Astrocyte (in vitro differentiated cells and primary cell): ENCODE data around the gene RBBP8. TPM values are rescaled to one million over a fixed set of nuclear protein-coding genes. Genes with fewer than 3 reads are reported as not detected.

Experiments
- DNase-seq: peaks from one replicate; pipeline ENCODE4 v3.0.0-alpha.2; 2010; ENCODE audit warnings: low read depth
- FAIRE-seq: peaks from 2 replicates; lab custom pipeline; 2011; peaks lifted over from hg19 to GRCh38; lab: Jason Lieb, UNC
- H2AFZ ChIP-seq: 2 replicates; pipeline ENCODE4 v1.6.0; 2012; ENCODE audit warnings: low read depth, low read length, inconsistent platforms
- H3K27ac ChIP-seq: 2 replicates; pipeline ENCODE4 v1.5.1; 2011; ENCODE audit warnings: low read depth, low read length, inconsistent platforms
- H3K27me3 ChIP-seq: 2 replicates; pipeline ENCODE4 v1.6.0; 2011; ENCODE audit warnings: low read length, inconsistent platforms; ENCODE audit not compliant: insufficient read depth
- H3K36me3 ChIP-seq: 2 replicates; pipeline ENCODE4 v1.5.1; 2011; ENCODE audit warnings: low read length, inconsistent platforms; ENCODE audit not compliant: insufficient read depth
- H3K4me1 ChIP-seq: 2 replicates; pipeline ENCODE4 v1.5.1; 2011; ENCODE audit warnings: low read length, inconsistent platforms; ENCODE audit not compliant: insufficient read depth
- H3K4me2 ChIP-seq: 2 replicates; pipeline ENCODE4 v1.6.0; 2012; ENCODE audit warnings: low read length, inconsistent platforms
- H3K4me3 ChIP-seq: 2 replicates; pipeline ENCODE4 v1.5.1; 2011; ENCODE audit warnings: low read depth, mild to moderate bottlenecking, low read length, inconsistent platforms; ENCODE audit not compliant: insufficient read depth
- H3K79me2 ChIP-seq: 2 replicates; pipeline ENCODE4 v1.6.0; 2012; ENCODE audit warnings: mild to moderate bottlenecking, low read length, inconsistent platforms; ENCODE audit not compliant: insufficient read depth
- H3K9ac ChIP-seq: 2 replicates; pipeline ENCODE4 v1.6.0; 2012; ENCODE audit warnings: mild to moderate bottlenecking, low read length, inconsistent platforms
- H3K9me3 ChIP-seq: 2 replicates; pipeline ENCODE4 v1.5.1; 2012; ENCODE audit warnings: low read depth, mild to moderate bottlenecking, low read length, inconsistent platforms; ENCODE audit not compliant: insufficient read depth
- H4K20me1 ChIP-seq: 2 replicates; pipeline ENCODE4 v1.6.0; 2012; ENCODE audit warnings: low read length, inconsistent platforms; ENCODE audit not compliant: insufficient read depth
- H3K27ac Mint-ChIP-seq: one replicate; pipeline ENCODE4 v1.8.0; 2021; ENCODE audit warnings: mild to moderate bottlenecking, mixed read lengths; ENCODE audit not compliant: unreplicated experiment
- H3K27me3 Mint-ChIP-seq: one replicate; pipeline ENCODE4 v1.8.0; 2021; ENCODE audit warnings: low read depth, mixed read lengths; ENCODE audit not compliant: unreplicated experiment
- H3K36me3 Mint-ChIP-seq: one replicate; pipeline ENCODE4 v1.8.0; 2021; ENCODE audit warnings: low read depth, mixed read lengths; ENCODE audit not compliant: unreplicated experiment
- H3K4me1 Mint-ChIP-seq: one replicate; pipeline ENCODE4 v1.8.0; 2021; ENCODE audit warnings: low read depth, mixed read lengths; ENCODE audit not compliant: unreplicated experiment
- H3K4me3 Mint-ChIP-seq: one replicate; pipeline ENCODE4 v1.8.0; 2021; ENCODE audit warnings: mild to moderate bottlenecking, moderate library complexity, mixed read lengths; ENCODE audit not compliant: unreplicated experiment
- H3K9me3 Mint-ChIP-seq: one replicate; pipeline ENCODE4 v1.8.0; 2021; ENCODE audit warnings: mild to moderate bottlenecking, mixed read lengths; ENCODE audit not compliant: unreplicated experiment
- EZH2 ChIP-seq: IDR thresholded peaks from 2 replicates; pipeline ENCODE4 v1.6.1; 2012; ENCODE audit warnings: mild to moderate bottlenecking, low read length, inconsistent platforms; ENCODE audit not compliant: insufficient read depth
- total RNA-seq: library from RNA; stranded (reverse); gene quantifications from 2 replicates; pipeline ENCODE4 v1.2.1, GENCODE V29; 2021
- TF ChIP-seq, protein P1 (sequence below): IDR thresholded peaks from 2 replicates; pipeline ENCODE4 v1.5.1; 2011; ENCODE audit warnings: low read depth, mild to moderate bottlenecking, inconsistent platforms, low read length, moderate library complexity; ENCODE audit not compliant: insufficient read depth

The RBBP8 gene
- total RNA-seq, 1 donor from 2014 or later = 23.4 TPM

DNA sequence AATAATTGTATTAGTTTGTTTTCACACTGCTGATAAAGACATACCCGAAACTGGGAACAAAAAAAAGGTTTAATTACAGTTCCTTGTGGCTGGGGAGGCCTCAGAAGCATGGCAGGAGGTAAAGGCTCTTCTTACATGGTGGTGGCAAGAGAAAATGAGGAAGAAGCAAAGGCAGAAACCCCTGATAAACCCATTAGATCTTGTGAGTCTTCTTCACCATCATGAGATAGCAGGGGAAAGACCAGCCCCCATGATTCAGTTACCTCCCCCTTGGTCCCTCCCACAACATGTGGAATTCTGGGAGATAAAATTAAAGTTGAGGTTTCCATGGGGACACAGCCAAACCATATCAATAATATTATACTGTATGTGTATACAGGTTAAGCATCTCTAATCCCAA is 128.9 kb downstream of the RBBP8 start:
- H3K36me3 Mint-ChIP-seq = no peaks in the 10 kb centered on the region
- H3K27ac Mint-ChIP-seq = no peak overlapping the region
- Histone ChIP-seq H3K9ac (no peak overlapping the region), H3K4me2 (no peak overlapping the region), H3K27me3 (no peaks in the 10 kb centered on the region), H2AFZ (no peak overlapping the region), H3K36me3 (no peaks in the 10 kb centered on the region), H3K27ac (no peak overlapping the region), H4K20me1 (no peaks in the 10 kb centered on the region), H3K9me3 (no peaks in the 10 kb centered on the region), H3K4me1 (peaks cover 3% of the 10 kb centered on the region), H3K79me2 (no peaks in the 10 kb centered on the region), H3K4me3 (no peak overlapping the region)
- no peak for TF ChIP-seq EZH2
- TF ChIP-seq, protein P1, sequence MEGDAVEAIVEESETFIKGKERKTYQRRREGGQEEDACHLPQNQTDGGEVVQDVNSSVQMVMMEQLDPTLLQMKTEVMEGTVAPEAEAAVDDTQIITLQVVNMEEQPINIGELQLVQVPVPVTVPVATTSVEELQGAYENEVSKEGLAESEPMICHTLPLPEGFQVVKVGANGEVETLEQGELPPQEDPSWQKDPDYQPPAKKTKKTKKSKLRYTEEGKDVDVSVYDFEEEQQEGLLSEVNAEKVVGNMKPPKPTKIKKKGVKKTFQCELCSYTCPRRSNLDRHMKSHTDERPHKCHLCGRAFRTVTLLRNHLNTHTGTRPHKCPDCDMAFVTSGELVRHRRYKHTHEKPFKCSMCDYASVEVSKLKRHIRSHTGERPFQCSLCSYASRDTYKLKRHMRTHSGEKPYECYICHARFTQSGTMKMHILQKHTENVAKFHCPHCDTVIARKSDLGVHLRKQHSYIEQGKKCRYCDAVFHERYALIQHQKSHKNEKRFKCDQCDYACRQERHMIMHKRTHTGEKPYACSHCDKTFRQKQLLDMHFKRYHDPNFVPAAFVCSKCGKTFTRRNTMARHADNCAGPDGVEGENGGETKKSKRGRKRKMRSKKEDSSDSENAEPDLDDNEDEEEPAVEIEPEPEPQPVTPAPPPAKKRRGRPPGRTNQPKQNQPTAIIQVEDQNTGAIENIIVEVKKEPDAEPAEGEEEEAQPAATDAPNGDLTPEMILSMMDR = no peak
- H3K4me1 Mint-ChIP-seq = peaks cover 4% of the 10 kb centered on the region
- peaks cover 5% of the 10 kb centered on the region for H3K9me3 Mint-ChIP-seq
- DNase-seq (no peak), FAIRE-seq (no peak)
- H3K4me3 Mint-ChIP-seq = no peak overlapping the region
- peaks cover 1% of the 10 kb centered on the region for H3K27me3 Mint-ChIP-seq

DNA sequence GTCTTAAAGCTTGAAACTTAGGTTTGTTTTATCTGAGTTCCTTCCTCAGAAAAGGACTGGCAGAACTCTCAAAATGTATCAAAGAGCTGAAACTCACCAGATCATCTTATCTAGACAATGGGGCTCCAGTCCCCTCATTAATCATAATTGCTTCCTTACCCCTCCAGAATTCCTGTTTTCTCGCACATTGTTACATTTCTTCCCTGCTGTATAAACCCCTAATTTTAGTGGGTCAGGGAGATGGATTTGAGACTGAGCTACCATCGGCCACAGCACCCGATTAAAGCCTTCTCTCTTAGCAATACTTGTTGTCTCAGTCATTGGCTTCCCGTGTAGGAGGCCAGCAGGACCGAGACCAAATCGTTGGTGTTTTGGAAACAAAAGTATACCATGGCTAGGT is 130.4 kb downstream of the RBBP8 start:
- Mint-ChIP-seq H3K9me3 (peaks cover 5% of the 10 kb centered on the region), H3K4me3 (no peak overlapping the region), H3K4me1 (peaks cover 4% of the 10 kb centered on the region), H3K27ac (no peak overlapping the region), H3K36me3 (no peaks in the 10 kb centered on the region), H3K27me3 (no peaks in the 10 kb centered on the region)
- FAIRE-seq = no peak
- Histone ChIP-seq H3K4me3 (no peak overlapping the region), H3K27me3 (no peaks in the 10 kb centered on the region), H3K9ac (no peak overlapping the region), H3K36me3 (no peaks in the 10 kb centered on the region), H3K4me1 (peaks cover 3% of the 10 kb centered on the region), H2AFZ (no peak overlapping the region), H3K4me2 (no peak overlapping the region), H3K79me2 (no peaks in the 10 kb centered on the region), H4K20me1 (no peaks in the 10 kb centered on the region), H3K9me3 (no peaks in the 10 kb centered on the region), H3K27ac (no peak overlapping the region)
- TF ChIP-seq, protein P1 = no peak
- no peak for TF ChIP-seq EZH2
- DNase-seq = no peak

DNA sequence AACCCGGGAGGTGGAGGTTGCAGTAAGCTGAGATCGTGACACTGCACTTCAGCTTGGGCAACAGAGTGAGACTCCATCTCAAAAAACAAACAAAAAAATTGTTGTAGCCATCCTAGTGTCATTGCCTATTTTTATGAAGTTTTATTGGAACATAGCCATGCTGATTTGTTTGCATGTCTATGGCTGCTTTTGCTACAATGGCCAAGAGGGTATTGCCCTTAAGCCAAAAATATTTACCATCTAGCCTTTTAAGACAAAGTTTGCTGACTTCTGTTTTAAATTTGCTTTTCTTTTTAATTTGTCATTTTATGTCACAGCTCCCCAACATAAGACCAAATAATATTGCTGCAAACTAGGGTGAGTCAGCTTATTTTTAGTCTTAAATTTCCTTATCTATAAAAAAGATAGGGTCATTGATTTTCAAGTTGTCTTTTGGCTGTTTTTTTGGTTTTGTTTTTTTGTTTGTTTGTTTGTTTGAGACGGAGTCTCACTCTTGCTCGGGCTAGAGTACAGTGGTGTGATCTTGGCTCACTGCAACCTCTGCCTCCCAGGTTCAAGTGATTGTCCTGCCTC is 132.2 kb downstream of the RBBP8 start:
- Histone ChIP-seq H3K4me1 (no peaks in the 10 kb centered on the region), H2AFZ (no peak overlapping the region), H3K79me2 (no peaks in the 10 kb centered on the region), H3K27me3 (no peaks in the 10 kb centered on the region), H3K4me3 (no peak overlapping the region), H3K36me3 (no peaks in the 10 kb centered on the region), H3K27ac (no peak overlapping the region), H3K4me2 (no peak overlapping the region), H3K9ac (no peak overlapping the region), H3K9me3 (no peaks in the 10 kb centered on the region), H4K20me1 (no peaks in the 10 kb centered on the region)
- H3K9me3 Mint-ChIP-seq = peaks cover 5% of the 10 kb centered on the region
- no peaks in the 10 kb centered on the region for H3K36me3 Mint-ChIP-seq
- no peak for TF ChIP-seq EZH2
- TF ChIP-seq, protein P1 = no peak
- no peak overlapping the region for H3K4me3 Mint-ChIP-seq
- H3K4me1 Mint-ChIP-seq = no peaks in the 10 kb centered on the region
- DNase-seq (no peak), FAIRE-seq (no peak)
- no peak overlapping the region for H3K27ac Mint-ChIP-seq
- H3K27me3 Mint-ChIP-seq = peaks cover 7% of the 10 kb centered on the region
